Small intestine (tissue), 7 donors: Measurements from ENCODE around the gene SLC23A2. TPM values are rescaled to one million over a fixed set of nuclear protein-coding genes. Genes with fewer than 3 reads are reported as not detected.

ENCODE experiments used
- DNase-seq, 2 donors: peaks; one replicate each; pipeline versions ENCODE4 v3.0.0 to v3.0.0-alpha.2; 2013
- FAIRE-seq: peaks from 2 replicates; lab custom pipeline; 2012; peaks lifted over from hg19 to GRCh38; lab: Jason Lieb, UNC
- H3K27ac ChIP-seq, 3 donors: one replicate each; pipeline ENCODE4 v1.5.1; 2013; ENCODE audit warnings: low read length in 2 of 3, mild to moderate bottlenecking in 2 of 3, control low read depth in 1 of 3, inconsistent platforms in 1 of 3, low read depth in 1 of 3, moderate library complexity in 1 of 3
- H3K27me3 ChIP-seq, 3 donors: one replicate each; pipeline ENCODE4 v1.6.1; 2013; ENCODE audit warnings: low read length in 3 of 3, inconsistent platforms in 1 of 3; ENCODE audit not compliant: control insufficient read depth in 3 of 3, insufficient read depth in 3 of 3
- H3K36me3 ChIP-seq, 3 donors: one replicate each; pipeline ENCODE4 v1.6.1; 2013; ENCODE audit warnings: low read length in 3 of 3, inconsistent platforms in 1 of 3, low read depth in 1 of 3, mild to moderate bottlenecking in 1 of 3, moderate library complexity in 1 of 3; ENCODE audit not compliant: control insufficient read depth in 3 of 3, insufficient read depth in 2 of 3
- H3K4me1 ChIP-seq, 3 donors: one replicate each; pipeline ENCODE4 v1.6.1; 2013; ENCODE audit warnings: low read length in 2 of 3, inconsistent platforms in 1 of 3, low read depth in 1 of 3, mild to moderate bottlenecking in 1 of 3, moderate library complexity in 1 of 3; ENCODE audit not compliant: control insufficient read depth in 3 of 3, insufficient read depth in 2 of 3
- H3K4me3 ChIP-seq, 3 donors: one replicate each; pipeline ENCODE4 v1.5.1; 2013; ENCODE audit warnings: low read length in 3 of 3, control low read depth in 1 of 3, inconsistent platforms in 1 of 3, low read depth in 1 of 3, mild to moderate bottlenecking in 1 of 3, moderate library complexity in 1 of 3
- H3K9me3 ChIP-seq, 2 donors: one replicate each; pipeline ENCODE4 v1.6.1; 2013; ENCODE audit warnings: low read depth in 1 of 2, low read length in 1 of 2; ENCODE audit not compliant: control insufficient read depth in 2 of 2, insufficient read depth in 1 of 2
- WGBS, 3 donors: extraction: QIAGEN DNeasy Blood & Tissue Kit; methylation state at CpG; one replicate each; pipeline ENCODE4 v1.1.7; 2013; 5-methylcytosine and 5-hydroxymethylcytosine counted together
- polyA plus RNA-seq, 4 donors: library from polyadenylated mRNA; stranded (reverse) in 3 of 4; unstranded in 1 of 4; fragments of 200-250 nt in 3 of 4; fragments of 120-200 nt in 1 of 4; gene quantifications; one replicate each; pipeline versions ENCODE4 v1.2.1 to v1.2.3, GENCODE V29; 2013
- donor health status: healthy with polysubstance abuse.
- donor health status: control.
- donor health status: control.
- donor health status: Bipolar disorder and iron deficiency.
- donor health status: healthy.

The SLC23A2 gene
- polyA plus RNA-seq, 4 donors = 1.4 to 8.2 (median 4.3) TPM

- Histone ChIP-seq H3K4me1 (peaks cover 0 to 1% (median 0%) of the 10 kb centered on the region in 3 donors), H3K27me3 (no peaks in the 10 kb centered on the region), H3K9me3 (no peaks in the 10 kb centered on the region), H3K4me3 (no peak overlapping the region), H3K27ac (no peak overlapping the region), H3K36me3 (peaks cover 0 to 2% (median 0%) of the 10 kb centered on the region in 3 donors)
- 62 to 83% (median 69%) methylated on average over 6 of the region's 6 CpGs for WGBS, 3 donors
- DNase-seq (no peak), FAIRE-seq (no peak)
Measured at GRCh38 chr20:4946986-4947385, 54.3 kb downstream of the SLC23A2 start.

GRCh38 chr20:4946585-4946984 is 54.7 kb downstream of the SLC23A2 start:
- Histone ChIP-seq H3K4me3 (no peak overlapping the region), H3K36me3 (peaks cover 0 to 2% (median 0%) of the 10 kb centered on the region in 3 donors), H3K4me1 (peaks cover 0 to 1% (median 0%) of the 10 kb centered on the region in 3 donors), H3K9me3 (no peaks in the 10 kb centered on the region), H3K27ac (no peak overlapping the region), H3K27me3 (no peaks in the 10 kb centered on the region)
- WGBS, 3 donors = 94 to 95% (median 94%) methylated on average over 6 of the region's 6 CpGs
- DNase-seq = no peak
- FAIRE-seq = no peak

GRCh38 chr20:4944518-4945313 is 56.6 kb downstream of the SLC23A2 start:
- DNase-seq (no peak), FAIRE-seq (no peak)
- Histone ChIP-seq H3K4me1 (peaks cover 0 to 1% (median 0%) of the 10 kb centered on the region in 3 donors), H3K4me3 (no peak overlapping the region), H3K9me3 (no peaks in the 10 kb centered on the region), H3K27ac (no peak overlapping the region), H3K36me3 (peaks cover 0 to 2% (median 0%) of the 10 kb centered on the region in 3 donors), H3K27me3 (no peaks in the 10 kb centered on the region)
- 75 to 90% (median 88%) methylated on average over 6 of the region's 6 CpGs for WGBS, 3 donors

GRCh38 chr20:4942331-4942730 is 59.0 kb downstream of the SLC23A2 start:
- H3K4me3 ChIP-seq = no peak overlapping the region
- H3K27me3 ChIP-seq = no peaks in the 10 kb centered on the region
- WGBS, 3 donors = 37 to 61% (median 58%) methylated on average over 5 of the region's 5 CpGs
- no peaks in the 10 kb centered on the region for H3K9me3 ChIP-seq
- FAIRE-seq (no peak), DNase-seq (no peak)
- no peaks in the 10 kb centered on the region for H3K4me1 ChIP-seq
- H3K36me3 ChIP-seq = peaks cover 0 to 2% (median 0%) of the 10 kb centered on the region in 3 donors
- H3K27ac ChIP-seq = no peak overlapping the region

- WGBS, 3 donors = 68 to 80% (median 71%) methylated on average over 5 of the region's 5 CpGs
- H3K9me3 ChIP-seq = no peaks in the 10 kb centered on the region
- no peak overlapping the region for H3K27ac ChIP-seq
- no peaks in the 10 kb centered on the region for H3K27me3 ChIP-seq
- no peaks in the 10 kb centered on the region for H3K36me3 ChIP-seq
- FAIRE-seq (no peak), DNase-seq (peak; percentile 20 to 29)
- no peaks in the 10 kb centered on the region for H3K4me1 ChIP-seq
- H3K4me3 ChIP-seq = no peak overlapping the region
Measured at GRCh38 chr20:4937407-4938319, 63.6 kb downstream of the SLC23A2 start.

- Histone ChIP-seq H3K4me1 (no peaks in the 10 kb centered on the region), H3K27ac (no peak overlapping the region), H3K36me3 (peaks cover 0 to 2% (median 0%) of the 10 kb centered on the region in 3 donors), H3K9me3 (no peaks in the 10 kb centered on the region), H3K27me3 (no peaks in the 10 kb centered on the region), H3K4me3 (no peak overlapping the region)
- WGBS, 3 donors = 81 to 87% (median 86%) methylated on average over 12 of the region's 12 CpGs
- DNase-seq (no peak), FAIRE-seq (no peak)
Measured at GRCh38 chr20:4936851-4937406, 64.4 kb downstream of the SLC23A2 start.

- DNase-seq (no peak), FAIRE-seq (no peak)
- H3K4me3 ChIP-seq = no peak overlapping the region
- no peak overlapping the region for H3K27ac ChIP-seq
- no peaks in the 10 kb centered on the region for H3K27me3 ChIP-seq
- H3K36me3 ChIP-seq = peaks cover 0 to 4% (median 0%) of the 10 kb centered on the region in 3 donors
- H3K4me1 ChIP-seq = no peaks in the 10 kb centered on the region
- no peaks in the 10 kb centered on the region for H3K9me3 ChIP-seq
- 91 to 95% (median 93%) methylated on average over 6 of the region's 6 CpGs for WGBS, 3 donors
Measured at GRCh38 chr20:4936392-4936850, 64.9 kb downstream of the SLC23A2 start.

- Histone ChIP-seq H3K27ac (no peak overlapping the region), H3K4me3 (no peak overlapping the region), H3K4me1 (no peaks in the 10 kb centered on the region), H3K27me3 (no peaks in the 10 kb centered on the region), H3K36me3 (peaks cover 0 to 10% (median 5%) of the 10 kb centered on the region in 3 donors), H3K9me3 (no peaks in the 10 kb centered on the region)
- DNase-seq = no peak
- FAIRE-seq = no peak
- WGBS, 3 donors = 87 to 95% (median 93%) methylated on average over 2 of the region's 2 CpGs
Measured at GRCh38 chr20:4932061-4932460, 69.2 kb downstream of the SLC23A2 start.
